ENCODE results near the gene FANCI. TPM values are rescaled to one million over a fixed set of nuclear protein-coding genes. Genes with fewer than 3 reads are reported as not detected.
A peak's percentile ranks its signal among the peaks of the same experiment; 100 is the strongest.

The FANCI gene
- total RNA-seq, 1 donor from 2014 or later: 7.8 TPM

- DNase-seq (peak; percentile 73), ATAC-seq (peak; percentile 80 to 85)
- H3K27me3 ChIP-seq (ENCODE audit: low read depth): no peaks in the 10 kb centered on the region
- H3K4me1 ChIP-seq: peaks cover 13% of the 10 kb centered on the region
- H3K27ac ChIP-seq: peak overlapping the region; percentile 53
- H3K9me3 ChIP-seq: no peaks in the 10 kb centered on the region
- TF ChIP-seq CTCF (IDR thresholded peaks at IDR 0.05): no peak
- intact Hi-C loops (cut with DNase I): no loop called here
- H3K4me3 ChIP-seq: no peak overlapping the region
- peaks cover 83% of the 10 kb centered on the region for H3K36me3 ChIP-seq
Measured at GRCh38 chr15:89197503-89197971, 46.2 kb upstream of the FANCI start.

- no peaks in the 10 kb centered on the region for H3K9me3 ChIP-seq
- no peaks in the 10 kb centered on the region for H3K27me3 ChIP-seq (ENCODE audit: low read depth)
- H3K36me3 ChIP-seq: peaks cover 76% of the 10 kb centered on the region
- H3K4me3 ChIP-seq: no peak overlapping the region
- no peak overlapping the region for H3K27ac ChIP-seq
- no peak for TF ChIP-seq CTCF (IDR thresholded peaks at IDR 0.05)
- ATAC-seq (no peak), DNase-seq (no peak)
- intact Hi-C loops (cut with DNase I): no loop called here
- peaks cover 13% of the 10 kb centered on the region for H3K4me1 ChIP-seq
Measured at GRCh38 chr15:89198196-89198595, 45.6 kb upstream of the FANCI start.

- Histone ChIP-seq H3K36me3 (peaks cover 69% of the 10 kb centered on the region), H3K27me3 (ENCODE audit: low read depth) (no peaks in the 10 kb centered on the region), H3K4me1 (peaks cover 13% of the 10 kb centered on the region), H3K27ac (no peak overlapping the region), H3K4me3 (no peak overlapping the region), H3K9me3 (no peaks in the 10 kb centered on the region)
- DNase-seq (no peak), ATAC-seq (no peak)
- no peak for TF ChIP-seq CTCF (IDR thresholded peaks at IDR 0.05)
- intact Hi-C loops (cut with DNase I): no loop called here
Measured at GRCh38 chr15:89198934-89199333, 44.8 kb upstream of the FANCI start.

- DNase-seq (no peak), ATAC-seq (no peak)
- no peak for TF ChIP-seq CTCF (IDR thresholded peaks at IDR 0.05)
- H3K9me3 ChIP-seq: no peaks in the 10 kb centered on the region
- peaks cover 13% of the 10 kb centered on the region for H3K4me1 ChIP-seq
- no peak overlapping the region for H3K4me3 ChIP-seq
- no peak overlapping the region for H3K27ac ChIP-seq
- peaks cover 61% of the 10 kb centered on the region for H3K36me3 ChIP-seq
- intact Hi-C loops (cut with DNase I): no loop called here
- H3K27me3 ChIP-seq (ENCODE audit: low read depth): no peaks in the 10 kb centered on the region
Measured at GRCh38 chr15:89199746-89200145, 44.0 kb upstream of the FANCI start.

- no peak overlapping the region for H3K27ac ChIP-seq
- DNase-seq (no peak), ATAC-seq (no peak)
- no peak overlapping the region for H3K4me3 ChIP-seq
- H3K27me3 ChIP-seq (ENCODE audit: low read depth): no peaks in the 10 kb centered on the region
- no peaks in the 10 kb centered on the region for H3K9me3 ChIP-seq
- intact Hi-C loops (cut with DNase I): no loop called here
- peaks cover 56% of the 10 kb centered on the region for H3K36me3 ChIP-seq
- TF ChIP-seq CTCF (IDR thresholded peaks at IDR 0.05): no peak
- peaks cover 13% of the 10 kb centered on the region for H3K4me1 ChIP-seq
Measured at GRCh38 chr15:89200182-89200581, 43.6 kb upstream of the FANCI start.

Measured in lower lobe of right lung (tissue), 2 donors.